Natural killer cell (primary cell): ENCODE data around the gene MAP1A. TPM values are rescaled to one million over a fixed set of nuclear protein-coding genes. Genes with fewer than 3 reads are reported as not detected.

ENCODE experiments used
- ATAC-seq, 3 donors: fragments of 150-1000 bp in 2 of 3; fragments of 200-7000 bp in 1 of 3; cut with Tn5 transposase; 1 replicate in 1 of 3; 2 replicates in 2 of 3; pipeline ENCODE4 v1.10.0; 2021; ENCODE audit warnings: mild to moderate bottlenecking in 2 of 3, moderate library complexity in 2 of 3
- DNase-seq, 2 donors: peaks; one replicate each; pipeline versions ENCODE4 v3.0.0 to v3.0.0-alpha.2; 2013 to 2021; ENCODE audit warnings: mixed read lengths in 1 of 2
- H3K27ac ChIP-seq: one replicate; pipeline ENCODE4 v1.5.1; 2013; ENCODE audit warnings: mild to moderate bottlenecking, low read length
- H3K27me3 ChIP-seq: one replicate; pipeline ENCODE4 v1.6.1; 2013; ENCODE audit warnings: low read length; ENCODE audit not compliant: control insufficient read depth, insufficient read depth
- H3K36me3 ChIP-seq: one replicate; pipeline ENCODE4 v1.6.1; 2013; ENCODE audit warnings: low read length; ENCODE audit not compliant: control insufficient read depth, insufficient read depth
- H3K4me1 ChIP-seq: one replicate; pipeline ENCODE4 v1.6.1; 2013; ENCODE audit warnings: low read length; ENCODE audit not compliant: control insufficient read depth, insufficient read depth
- H3K4me3 ChIP-seq: one replicate; pipeline ENCODE4 v1.5.1; 2013; ENCODE audit warnings: low read length
- H3K9me3 ChIP-seq: one replicate; pipeline ENCODE4 v1.6.1; 2013; ENCODE audit warnings: low read length; ENCODE audit not compliant: control insufficient read depth, insufficient read depth
- H3K27ac Mint-ChIP-seq, 2 donors: one replicate each; pipeline ENCODE4 v1.8.0; 2022; ENCODE audit warnings: mild to moderate bottlenecking in 2 of 2, mixed read lengths in 2 of 2, moderate library complexity in 1 of 2
- H3K27me3 Mint-ChIP-seq, 2 donors: one replicate each; pipeline ENCODE4 v1.8.0; 2022; ENCODE audit warnings: low read depth in 2 of 2, mixed read lengths in 2 of 2
- H3K36me3 Mint-ChIP-seq: one replicate; pipeline ENCODE4 v1.8.0; 2022; ENCODE audit warnings: mixed read lengths
- H3K4me1 Mint-ChIP-seq, 2 donors: one replicate each; pipeline ENCODE4 v1.8.0; 2022; ENCODE audit warnings: mixed read lengths in 2 of 2
- H3K4me3 Mint-ChIP-seq: one replicate; pipeline ENCODE4 v1.8.0; 2022; ENCODE audit warnings: mild to moderate bottlenecking, moderate library complexity, mixed read lengths
- H3K9me3 Mint-ChIP-seq, 2 donors: one replicate each; pipeline ENCODE4 v1.8.0; 2022; ENCODE audit warnings: mixed read lengths in 2 of 2
- WGBS: methylation state at CpG from one replicate; pipeline ENCODE4 v1.1.7; 2013; ENCODE audit warnings: missing lambda C conversion rate; ENCODE audit not compliant: insufficient coverage; 5-methylcytosine and 5-hydroxymethylcytosine counted together
- intact Hi-C: fragments of 100-400 bp; cut with micrococcal nuclease; formaldehyde crosslinking; loops from one replicate; pipeline ENCODE4 v1.14.2; 2022
- total RNA-seq, 4 donors: library from RNA; stranded (reverse); fragments of 120-200 nt in 1 of 4; gene quantifications; one replicate each; pipeline versions ENCODE4 v1.2.3 to v1.2.4, GENCODE V29; 2013 to 2022
- TF ChIP-seq, protein P1 (sequence below): fragments of 200-600 bp; IDR thresholded peaks from one replicate; pipeline ENCODE4 v1.8.0; 2022; ENCODE audit warnings: antibody characterized with exemption

Gene MAP1A
- total RNA-seq, 3 donors from 2014 or later (not counting 1 experiment from before 2014, with no cell fraction given) = 0.72 to 2.2 (median 0.98) TPM

DNA sequence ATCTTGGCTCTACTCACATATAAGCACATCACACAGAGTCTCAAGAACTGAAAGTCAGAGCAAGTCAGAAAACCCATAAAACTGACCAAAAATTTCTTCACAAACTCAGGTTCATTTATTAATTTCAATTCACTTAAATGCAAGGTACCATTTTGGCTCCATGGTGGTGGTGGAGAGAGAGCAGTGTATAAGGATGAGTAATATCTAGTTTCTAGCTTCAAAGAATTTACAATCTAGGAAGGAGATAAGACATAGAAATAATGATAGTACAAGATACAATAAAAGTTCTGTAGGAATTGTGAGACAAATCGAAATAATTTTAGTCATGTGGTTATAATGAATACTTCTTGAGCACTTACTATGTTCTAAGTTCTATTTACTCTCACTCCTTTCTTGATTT is 17.8 kb upstream of the MAP1A start:
- TF ChIP-seq, protein P1, sequence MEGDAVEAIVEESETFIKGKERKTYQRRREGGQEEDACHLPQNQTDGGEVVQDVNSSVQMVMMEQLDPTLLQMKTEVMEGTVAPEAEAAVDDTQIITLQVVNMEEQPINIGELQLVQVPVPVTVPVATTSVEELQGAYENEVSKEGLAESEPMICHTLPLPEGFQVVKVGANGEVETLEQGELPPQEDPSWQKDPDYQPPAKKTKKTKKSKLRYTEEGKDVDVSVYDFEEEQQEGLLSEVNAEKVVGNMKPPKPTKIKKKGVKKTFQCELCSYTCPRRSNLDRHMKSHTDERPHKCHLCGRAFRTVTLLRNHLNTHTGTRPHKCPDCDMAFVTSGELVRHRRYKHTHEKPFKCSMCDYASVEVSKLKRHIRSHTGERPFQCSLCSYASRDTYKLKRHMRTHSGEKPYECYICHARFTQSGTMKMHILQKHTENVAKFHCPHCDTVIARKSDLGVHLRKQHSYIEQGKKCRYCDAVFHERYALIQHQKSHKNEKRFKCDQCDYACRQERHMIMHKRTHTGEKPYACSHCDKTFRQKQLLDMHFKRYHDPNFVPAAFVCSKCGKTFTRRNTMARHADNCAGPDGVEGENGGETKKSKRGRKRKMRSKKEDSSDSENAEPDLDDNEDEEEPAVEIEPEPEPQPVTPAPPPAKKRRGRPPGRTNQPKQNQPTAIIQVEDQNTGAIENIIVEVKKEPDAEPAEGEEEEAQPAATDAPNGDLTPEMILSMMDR = no peak
- intact Hi-C loops = no loop called here
- DNase-seq (no peak), ATAC-seq (no peak)
- no peaks in the 10 kb centered on the region for H3K9me3 ChIP-seq
- H3K27ac ChIP-seq = no peak overlapping the region
- no peaks in the 10 kb centered on the region for H3K36me3 ChIP-seq
- Mint-ChIP-seq H3K36me3 (no peaks in the 10 kb centered on the region), H3K27ac (no peak overlapping the region), H3K27me3 (no peaks in the 10 kb centered on the region), H3K4me3 (no peak overlapping the region), H3K4me1 (no peaks in the 10 kb centered on the region), H3K9me3 (no peaks in the 10 kb centered on the region)
- no peaks in the 10 kb centered on the region for H3K4me1 ChIP-seq
- no peaks in the 10 kb centered on the region for H3K27me3 ChIP-seq
- H3K4me3 ChIP-seq = no peak overlapping the region
- 80% methylated on average over 1 of the region's 1 CpG for WGBS

DNA sequence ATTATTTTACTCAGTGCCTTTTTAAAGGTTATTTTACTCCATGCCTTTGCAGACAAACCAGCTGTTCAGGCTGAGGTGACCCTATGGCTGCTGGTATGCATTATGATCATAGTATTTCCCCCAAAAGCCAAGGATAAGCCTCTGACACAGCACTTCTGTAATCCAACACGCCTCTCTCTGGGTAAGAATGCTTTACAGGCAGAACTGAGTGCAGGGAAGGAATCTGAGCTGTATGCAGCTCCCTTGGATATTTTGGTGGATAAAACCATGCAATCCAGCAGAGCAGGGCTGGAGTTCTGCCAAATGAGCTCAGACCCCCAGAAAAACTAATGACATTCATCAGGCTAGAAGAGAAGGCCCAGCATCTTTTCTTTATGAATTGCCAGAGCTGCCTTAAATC is 11.7 kb upstream of the MAP1A start:
- no peak overlapping the region for H3K27ac Mint-ChIP-seq
- Histone ChIP-seq H3K4me1 (peaks cover 7% of the 10 kb centered on the region), H3K9me3 (no peaks in the 10 kb centered on the region), H3K27ac (no peak overlapping the region), H3K27me3 (no peaks in the 10 kb centered on the region), H3K36me3 (no peaks in the 10 kb centered on the region), H3K4me3 (no peak overlapping the region)
- H3K4me1 Mint-ChIP-seq = peaks cover 7 to 8% of the 10 kb centered on the region in 2 donors
- no peaks in the 10 kb centered on the region for H3K36me3 Mint-ChIP-seq
- 83% methylated on average over 1 of the region's 1 CpG for WGBS
- ATAC-seq = no peak
- no peaks in the 10 kb centered on the region for H3K27me3 Mint-ChIP-seq
- H3K4me3 Mint-ChIP-seq = no peak overlapping the region
- TF ChIP-seq, protein P1 = no peak
- H3K9me3 Mint-ChIP-seq = no peaks in the 10 kb centered on the region
- DNase-seq = no peak
- intact Hi-C loops = no loop called here

- Mint-ChIP-seq H3K36me3 (no peaks in the 10 kb centered on the region), H3K4me3 (no peak overlapping the region), H3K27me3 (peaks cover 7 to 17% of the 10 kb centered on the region in 2 donors), H3K4me1 (peaks cover 18 to 23% of the 10 kb centered on the region in 2 donors), H3K27ac (no peak overlapping the region), H3K9me3 (no peaks in the 10 kb centered on the region)
- 100% methylated on average over 1 of the region's 1 CpG for WGBS
- Histone ChIP-seq H3K27me3 (no peaks in the 10 kb centered on the region), H3K9me3 (no peaks in the 10 kb centered on the region), H3K4me1 (peaks cover 15% of the 10 kb centered on the region), H3K36me3 (no peaks in the 10 kb centered on the region), H3K27ac (no peak overlapping the region), H3K4me3 (no peak overlapping the region)
- TF ChIP-seq, protein P1 = no peak
- ATAC-seq = no peak
- intact Hi-C loops = no loop called here
- DNase-seq = no peak
Measured at GRCh38 chr15:43508421-43508820, 9.0 kb upstream of the MAP1A start.

DNA sequence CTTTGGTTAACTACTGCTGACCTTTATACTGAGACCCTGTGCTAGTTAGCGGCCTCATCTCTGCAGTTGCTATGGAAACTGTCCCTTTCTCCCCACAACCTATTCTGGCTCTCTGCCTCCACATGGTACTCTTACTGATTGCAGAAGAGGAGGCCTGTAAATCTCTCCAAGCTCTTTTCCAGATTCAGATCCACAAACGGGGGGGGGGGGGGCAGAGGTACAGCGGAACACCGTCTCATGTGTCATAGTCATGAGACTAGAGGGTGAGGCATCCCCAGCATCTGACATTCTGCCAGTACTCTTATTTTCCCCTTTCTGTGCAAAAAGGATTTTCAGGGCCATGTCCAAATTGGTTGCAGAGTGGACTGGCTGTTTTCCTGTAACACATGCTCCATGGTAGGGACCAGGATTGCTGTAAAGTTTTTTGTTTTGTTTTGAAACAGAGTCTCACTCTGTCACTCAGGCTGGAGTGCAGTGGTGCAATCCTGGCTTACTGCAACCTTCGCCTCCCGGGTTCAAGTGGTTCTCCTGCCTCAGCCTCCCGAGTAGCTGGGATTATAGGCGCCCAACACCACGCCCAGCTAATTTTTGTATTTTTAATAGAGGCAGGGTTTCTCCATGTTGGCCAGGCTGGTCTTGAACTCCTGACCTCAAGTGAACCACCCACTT is 8.3 kb upstream of the MAP1A start:
- ATAC-seq (no peak), DNase-seq (no peak)
- Mint-ChIP-seq H3K4me1 (peaks cover 18 to 23% of the 10 kb centered on the region in 2 donors), H3K27ac (peak overlapping the region in 1 of 2 donors; percentile 85), H3K9me3 (no peaks in the 10 kb centered on the region), H3K27me3 (peaks cover 7 to 17% of the 10 kb centered on the region in 2 donors), H3K36me3 (no peaks in the 10 kb centered on the region), H3K4me3 (no peak overlapping the region)
- Histone ChIP-seq H3K4me3 (no peak overlapping the region), H3K36me3 (no peaks in the 10 kb centered on the region), H3K27ac (no peak overlapping the region), H3K4me1 (peaks cover 15% of the 10 kb centered on the region), H3K9me3 (no peaks in the 10 kb centered on the region), H3K27me3 (no peaks in the 10 kb centered on the region)
- intact Hi-C loops = no loop called here
- 98% methylated on average over 6 of the region's 9 CpGs for WGBS
- TF ChIP-seq, protein P1 = no peak
